ENCODE data around the gene KRTAP3-1. TPM values are rescaled to one million over a fixed set of nuclear protein-coding genes. Genes with fewer than 3 reads are reported as not detected.

Gene KRTAP3-1
- total RNA-seq, 3 donors from 2014 or later, result not detected

GRCh38 chr17:40995116-40995515 lies 13.8 kb downstream of the KRTAP3-1 start:
- no peaks in the 10 kb centered on the region for H3K9me3 ChIP-seq
- H3K27me3 ChIP-seq, result no peaks in the 10 kb centered on the region
- intact Hi-C loops (cut with DNase I; ENCODE audit: low total_unique reads), result loop anchor here (5.0 kb wide), 1 partner anchor 628 kb away; no protein-coding TSS in a partner anchor

DNA sequence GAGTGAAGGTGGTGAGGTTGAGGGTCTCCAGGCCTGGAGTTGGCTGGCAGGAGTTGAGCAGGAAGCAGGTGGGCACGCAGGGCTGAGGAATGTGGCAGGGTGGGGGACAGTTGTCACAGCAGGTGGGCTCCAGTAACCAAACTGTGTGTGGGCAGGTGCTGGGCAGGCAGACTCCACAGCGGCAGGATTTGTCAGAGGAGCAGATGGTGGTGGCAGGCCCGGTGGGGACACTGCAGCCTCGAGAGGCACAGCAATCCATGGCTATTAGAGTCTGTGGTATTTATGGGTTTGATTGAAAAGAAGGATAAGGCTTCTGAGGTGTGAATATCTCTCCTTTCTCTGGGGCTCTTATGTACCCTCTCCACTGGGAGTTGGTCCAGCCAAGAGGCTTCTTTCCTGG lies 15.1 kb downstream of the KRTAP3-1 start, which contains the start of gene KRTAP3-3:
Gene KRTAP3-3 (minus strand): TSS at position 326 of the 400 bp plus-strand sequence. CDS start 67 bp downstream, at position 259.
- Histone ChIP-seq H3K9me3 (no peaks in the 10 kb centered on the region), H3K27ac (no peak within 1 kb of the TSS), H3K36me3 (no peaks in the 10 kb centered on the region), H3K4me1 (no peaks in the 10 kb centered on the region), H3K4me3 (no peak within 1 kb of the TSS), H3K27me3 (no peaks in the 10 kb centered on the region)
- no peak for DNase-seq (ENCODE audit: low spot score in 2 of 2)
- intact Hi-C loops (cut with DNase I; ENCODE audit: low total_unique reads), result no loop called here
- TF ChIP-seq POLR2A (IDR thresholded peaks at IDR 0.05), result no peak
- TF ChIP-seq, protein P1, sequence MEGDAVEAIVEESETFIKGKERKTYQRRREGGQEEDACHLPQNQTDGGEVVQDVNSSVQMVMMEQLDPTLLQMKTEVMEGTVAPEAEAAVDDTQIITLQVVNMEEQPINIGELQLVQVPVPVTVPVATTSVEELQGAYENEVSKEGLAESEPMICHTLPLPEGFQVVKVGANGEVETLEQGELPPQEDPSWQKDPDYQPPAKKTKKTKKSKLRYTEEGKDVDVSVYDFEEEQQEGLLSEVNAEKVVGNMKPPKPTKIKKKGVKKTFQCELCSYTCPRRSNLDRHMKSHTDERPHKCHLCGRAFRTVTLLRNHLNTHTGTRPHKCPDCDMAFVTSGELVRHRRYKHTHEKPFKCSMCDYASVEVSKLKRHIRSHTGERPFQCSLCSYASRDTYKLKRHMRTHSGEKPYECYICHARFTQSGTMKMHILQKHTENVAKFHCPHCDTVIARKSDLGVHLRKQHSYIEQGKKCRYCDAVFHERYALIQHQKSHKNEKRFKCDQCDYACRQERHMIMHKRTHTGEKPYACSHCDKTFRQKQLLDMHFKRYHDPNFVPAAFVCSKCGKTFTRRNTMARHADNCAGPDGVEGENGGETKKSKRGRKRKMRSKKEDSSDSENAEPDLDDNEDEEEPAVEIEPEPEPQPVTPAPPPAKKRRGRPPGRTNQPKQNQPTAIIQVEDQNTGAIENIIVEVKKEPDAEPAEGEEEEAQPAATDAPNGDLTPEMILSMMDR (IDR thresholded peaks at IDR 0.05), result no peak
- no peak for TF ChIP-seq POLR2AphosphoS5 (IDR thresholded peaks at IDR 0.05)

More at GRCh38 chr17:40995116-40995515, 13.8 kb downstream of the KRTAP3-1 start:
- TF ChIP-seq, protein P1 (IDR thresholded peaks at IDR 0.05), result no peak
- TF ChIP-seq POLR2AphosphoS5 (IDR thresholded peaks at IDR 0.05), result no peak
- no peak for TF ChIP-seq POLR2A (IDR thresholded peaks at IDR 0.05)
- no peaks in the 10 kb centered on the region for H3K4me1 ChIP-seq
- no peak for DNase-seq (ENCODE audit: low spot score in 2 of 2)
- H3K36me3 ChIP-seq, result no peaks in the 10 kb centered on the region
- H3K4me3 ChIP-seq, result no peak overlapping the region
- H3K27ac ChIP-seq, result no peak overlapping the region

DNA sequence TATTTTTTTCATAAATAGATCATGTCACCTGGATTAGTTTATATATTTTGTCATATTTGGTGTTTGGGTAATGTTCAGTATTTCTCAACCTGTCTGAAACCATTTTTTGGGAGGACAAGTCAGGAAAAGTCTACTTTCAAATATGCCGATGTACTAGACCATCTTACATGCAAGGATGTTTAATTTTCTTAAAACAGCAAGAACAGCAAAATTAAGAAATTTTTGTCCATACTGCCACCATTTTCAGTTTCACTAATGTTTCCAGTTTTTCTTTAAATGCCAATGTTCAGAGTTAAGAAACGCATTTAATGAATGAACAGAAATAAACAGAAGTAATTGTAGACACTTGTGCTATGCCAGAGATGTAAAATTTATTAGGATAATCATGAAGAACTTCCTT lies 15.8 kb downstream of the KRTAP3-1 start:
- intact Hi-C loops (cut with DNase I; ENCODE audit: low total_unique reads), result no loop called here
- no peaks in the 10 kb centered on the region for H3K9me3 ChIP-seq
- no peak for DNase-seq (ENCODE audit: low spot score in 2 of 2)
- no peaks in the 10 kb centered on the region for H3K4me1 ChIP-seq
- H3K27me3 ChIP-seq, result no peaks in the 10 kb centered on the region
- H3K36me3 ChIP-seq, result no peaks in the 10 kb centered on the region
- H3K27ac ChIP-seq, result no peak overlapping the region
- no peak overlapping the region for H3K4me3 ChIP-seq
- no peak for TF ChIP-seq POLR2A (IDR thresholded peaks at IDR 0.05)
- no peak for TF ChIP-seq POLR2AphosphoS5 (IDR thresholded peaks at IDR 0.05)
- TF ChIP-seq, protein P1 (IDR thresholded peaks at IDR 0.05), result no peak

DNA sequence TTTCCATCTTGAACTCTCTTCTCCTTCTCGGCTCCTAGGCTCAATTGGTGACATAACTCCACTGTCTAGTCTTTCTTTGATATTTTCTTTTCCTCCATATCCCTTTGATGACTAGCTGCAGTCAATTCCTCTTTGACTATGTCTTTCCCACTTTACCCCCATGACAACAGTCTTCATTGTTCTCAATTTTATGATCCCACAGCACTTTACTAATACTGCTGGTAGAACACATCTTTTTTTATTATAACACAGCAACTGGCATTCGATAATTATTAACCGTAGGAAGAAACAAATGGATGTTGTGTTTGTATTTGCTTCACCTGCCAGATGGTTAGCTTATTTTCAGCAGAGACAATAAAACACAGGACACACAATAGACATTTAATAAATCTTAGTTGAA lies 16.3 kb downstream of the KRTAP3-1 start:
- Histone ChIP-seq H3K27me3 (no peaks in the 10 kb centered on the region), H3K4me3 (no peak overlapping the region), H3K36me3 (no peaks in the 10 kb centered on the region), H3K4me1 (no peaks in the 10 kb centered on the region), H3K9me3 (no peaks in the 10 kb centered on the region), H3K27ac (no peak overlapping the region)
- no peak for TF ChIP-seq POLR2A (IDR thresholded peaks at IDR 0.05)
- no peak for TF ChIP-seq POLR2AphosphoS5 (IDR thresholded peaks at IDR 0.05)
- TF ChIP-seq, protein P1 (IDR thresholded peaks at IDR 0.05), result no peak
- DNase-seq (ENCODE audit: low spot score in 2 of 2), result no peak
- intact Hi-C loops (cut with DNase I; ENCODE audit: low total_unique reads), result no loop called here

- Histone ChIP-seq H3K4me1 (no peaks in the 10 kb centered on the region), H3K4me3 (no peak overlapping the region), H3K27ac (peak overlapping the region in 1 of 2 donors; percentile 54), H3K9me3 (no peaks in the 10 kb centered on the region), H3K27me3 (no peaks in the 10 kb centered on the region), H3K36me3 (no peaks in the 10 kb centered on the region)
- intact Hi-C loops (cut with DNase I; ENCODE audit: low total_unique reads), result no loop called here
- no peak for DNase-seq (ENCODE audit: low spot score in 2 of 2)
- TF ChIP-seq POLR2A (IDR thresholded peaks at IDR 0.05), result no peak
- TF ChIP-seq POLR2AphosphoS5 (IDR thresholded peaks at IDR 0.05), result peak in 1 of 3 donors; percentile 15
Observed at GRCh38 chr17:40986920-40987319, 22.0 kb downstream of the KRTAP3-1 start.
